GM12875 (cell line): ENCODE data around the gene DSCAML1.

ENCODE experiments used
- H3K4me3 ChIP-seq: one replicate; pipeline ENCODE4 v1.5.1; 2011; ENCODE audit warnings: low read depth, low read length, control low read depth
- TF ChIP-seq, protein P1 (sequence below): IDR thresholded peaks from 2 replicates; pipeline ENCODE4 v1.5.1; 2011; ENCODE audit warnings: low read depth, mild to moderate bottlenecking, control low read depth, inconsistent platforms, low read length, moderate library complexity, borderline replicate concordance; ENCODE audit not compliant: insufficient read depth

The DSCAML1 gene

GRCh38 chr11:117430293-117430955 is 366.6 kb downstream of the DSCAML1 start:
- H3K4me3 ChIP-seq: no peak overlapping the region
- TF ChIP-seq, protein P1, sequence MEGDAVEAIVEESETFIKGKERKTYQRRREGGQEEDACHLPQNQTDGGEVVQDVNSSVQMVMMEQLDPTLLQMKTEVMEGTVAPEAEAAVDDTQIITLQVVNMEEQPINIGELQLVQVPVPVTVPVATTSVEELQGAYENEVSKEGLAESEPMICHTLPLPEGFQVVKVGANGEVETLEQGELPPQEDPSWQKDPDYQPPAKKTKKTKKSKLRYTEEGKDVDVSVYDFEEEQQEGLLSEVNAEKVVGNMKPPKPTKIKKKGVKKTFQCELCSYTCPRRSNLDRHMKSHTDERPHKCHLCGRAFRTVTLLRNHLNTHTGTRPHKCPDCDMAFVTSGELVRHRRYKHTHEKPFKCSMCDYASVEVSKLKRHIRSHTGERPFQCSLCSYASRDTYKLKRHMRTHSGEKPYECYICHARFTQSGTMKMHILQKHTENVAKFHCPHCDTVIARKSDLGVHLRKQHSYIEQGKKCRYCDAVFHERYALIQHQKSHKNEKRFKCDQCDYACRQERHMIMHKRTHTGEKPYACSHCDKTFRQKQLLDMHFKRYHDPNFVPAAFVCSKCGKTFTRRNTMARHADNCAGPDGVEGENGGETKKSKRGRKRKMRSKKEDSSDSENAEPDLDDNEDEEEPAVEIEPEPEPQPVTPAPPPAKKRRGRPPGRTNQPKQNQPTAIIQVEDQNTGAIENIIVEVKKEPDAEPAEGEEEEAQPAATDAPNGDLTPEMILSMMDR: no peak

DNA sequence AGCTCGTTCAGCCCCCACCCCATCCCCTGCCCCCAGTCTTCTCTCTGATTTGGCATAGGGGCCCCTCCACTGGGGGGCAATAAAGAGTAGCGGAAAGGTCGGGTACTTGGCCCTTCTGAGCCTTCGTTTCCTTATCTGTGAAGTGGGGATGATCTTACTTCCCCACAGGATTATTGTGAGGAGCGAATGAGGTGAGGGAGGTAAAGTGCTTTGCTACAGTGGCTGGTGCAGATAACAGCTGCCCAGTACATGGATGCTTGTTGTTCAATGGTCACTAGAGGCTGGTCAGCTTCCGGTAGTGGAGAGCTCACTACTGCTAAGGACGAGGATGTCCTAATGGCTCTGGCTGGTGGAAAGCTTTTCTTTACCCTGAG is 368.2 kb downstream of the DSCAML1 start:
- TF ChIP-seq, protein P1: no peak
- no peak overlapping the region for H3K4me3 ChIP-seq

GRCh38 chr11:117428186-117428855 is 368.7 kb downstream of the DSCAML1 start:
- no peak overlapping the region for H3K4me3 ChIP-seq
- TF ChIP-seq, protein P1: no peak

- no peak overlapping the region for H3K4me3 ChIP-seq
- TF ChIP-seq, protein P1: no peak
Measured at GRCh38 chr11:117427356-117427874, 369.6 kb downstream of the DSCAML1 start.

- H3K4me3 ChIP-seq: no peak overlapping the region
- TF ChIP-seq, protein P1: no peak
Measured at GRCh38 chr11:117426941-117427340, 370.1 kb downstream of the DSCAML1 start.

GRCh38 chr11:117426297-117426685 is 370.7 kb downstream of the DSCAML1 start:
- no peak overlapping the region for H3K4me3 ChIP-seq

More at GRCh38 chr11:117426297-117426685, 370.7 kb downstream of the DSCAML1 start:
- TF ChIP-seq, protein P1: peak; percentile 98
